ENCODE data around the gene WRAP73.

Gene WRAP73

GRCh38 chr1:3645666-3646355 is 4.1 kb downstream of the WRAP73 start:
- no peak for DNase-seq

GRCh38 chr1:3645247-3645646 is 4.7 kb downstream of the WRAP73 start:
- DNase-seq = no peak

DNA sequence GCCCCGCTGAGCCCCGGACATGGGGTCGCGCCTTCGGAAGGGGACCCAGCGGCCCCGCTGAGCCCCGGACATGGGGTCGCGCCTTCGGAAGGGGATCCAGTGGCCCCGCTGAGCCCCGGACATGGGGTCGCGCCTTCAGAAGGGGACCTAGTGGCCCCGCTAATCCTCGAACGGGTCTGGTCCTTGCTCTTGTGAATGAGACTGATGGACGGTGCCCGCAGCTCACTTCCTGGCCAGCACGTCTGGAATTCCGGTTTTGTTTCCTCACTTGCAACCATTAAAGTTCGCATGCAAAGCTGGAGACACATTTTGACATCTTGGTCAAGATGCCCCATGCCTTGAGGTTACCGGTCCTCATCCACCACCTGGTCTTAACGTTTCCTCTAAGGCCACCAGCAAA is 5.6 kb downstream of the WRAP73 start:
- no peak for DNase-seq

- DNase-seq = no peak
These were observed 6.8 kb downstream of the WRAP73 start for GRCh38 chr1:3642919-3643675.

DNA sequence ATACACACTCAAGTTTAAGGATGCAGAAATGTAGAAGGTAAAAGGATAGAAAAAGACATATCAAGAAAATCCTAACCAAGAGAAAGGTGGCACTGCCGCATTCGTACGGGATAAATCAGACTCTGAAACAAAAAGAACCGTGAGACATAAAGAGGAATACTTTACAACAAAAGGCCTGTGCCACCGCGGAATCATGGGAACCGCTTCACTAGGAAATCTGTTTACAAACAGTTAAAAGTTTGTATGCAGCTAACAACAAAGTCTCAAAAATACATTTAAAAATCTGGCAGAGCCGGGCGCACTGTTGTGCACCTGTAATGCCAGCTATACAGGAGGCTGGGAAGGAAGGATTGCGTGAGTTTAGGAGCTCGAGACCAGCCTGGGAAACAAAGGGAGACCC is 8.1 kb downstream of the WRAP73 start:
- DNase-seq = no peak

DNA sequence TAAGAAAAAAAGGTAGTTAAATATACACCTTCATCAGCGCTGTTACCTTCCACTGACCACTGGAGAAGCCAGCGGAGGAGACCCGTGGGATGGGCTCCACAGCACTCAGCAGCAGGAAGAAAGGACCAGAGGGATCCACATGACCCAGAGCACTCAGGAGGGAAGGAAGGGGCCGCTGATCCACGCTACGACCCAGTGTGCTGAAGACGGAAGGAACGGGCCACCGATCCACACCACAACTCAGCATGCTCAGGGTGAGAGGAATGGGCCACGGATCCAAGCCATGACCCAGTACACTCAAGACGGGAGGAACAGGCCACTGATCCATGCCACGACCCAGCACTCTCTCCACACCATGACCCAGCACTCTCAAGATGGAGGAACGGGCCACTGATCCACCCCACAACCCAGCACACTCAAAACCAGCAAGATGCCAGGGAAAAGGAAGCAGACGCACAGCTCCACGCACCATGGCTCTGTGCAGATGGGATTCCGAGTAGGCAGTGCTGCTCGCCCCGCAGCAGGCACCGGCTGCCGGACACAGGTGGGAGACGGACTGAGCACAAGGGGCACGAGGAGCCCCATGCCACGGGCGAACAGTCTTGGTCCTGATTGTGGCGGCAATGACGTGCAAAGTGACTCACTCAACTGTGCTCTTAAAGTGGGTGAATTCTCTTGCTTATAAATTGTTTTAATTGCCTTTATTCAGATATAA is 8.7 kb downstream of the WRAP73 start:
- DNase-seq = no peak

- no peak for DNase-seq
These were observed 9.6 kb downstream of the WRAP73 start for GRCh38 chr1:3640121-3640837.

GRCh38 chr1:3639397-3639911 is 10.4 kb downstream of the WRAP73 start:
- no peak for DNase-seq

DNA sequence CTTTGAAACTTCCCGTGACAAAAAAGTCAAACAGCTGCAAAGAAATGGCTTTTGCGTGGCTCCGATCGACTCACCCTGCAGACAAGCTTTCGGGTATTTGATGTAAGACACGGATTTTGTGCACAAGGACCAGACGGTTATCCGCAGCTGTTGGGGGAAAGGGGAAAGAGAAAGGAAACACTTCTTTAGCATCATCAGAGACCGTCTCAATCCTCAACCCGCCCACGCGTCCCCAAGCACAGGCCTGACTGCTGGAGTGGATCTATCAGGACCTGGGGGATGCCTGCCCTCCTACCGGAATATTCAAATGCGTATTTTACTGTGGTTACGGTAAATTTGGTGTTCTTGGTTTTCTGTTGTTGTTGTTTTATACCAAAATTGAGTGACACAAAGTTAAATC is 11.2 kb downstream of the WRAP73 start:
- DNase-seq = no peak

GRCh38 chr1:3638027-3638426 is 11.9 kb downstream of the WRAP73 start:
- no peak for DNase-seq

DNA sequence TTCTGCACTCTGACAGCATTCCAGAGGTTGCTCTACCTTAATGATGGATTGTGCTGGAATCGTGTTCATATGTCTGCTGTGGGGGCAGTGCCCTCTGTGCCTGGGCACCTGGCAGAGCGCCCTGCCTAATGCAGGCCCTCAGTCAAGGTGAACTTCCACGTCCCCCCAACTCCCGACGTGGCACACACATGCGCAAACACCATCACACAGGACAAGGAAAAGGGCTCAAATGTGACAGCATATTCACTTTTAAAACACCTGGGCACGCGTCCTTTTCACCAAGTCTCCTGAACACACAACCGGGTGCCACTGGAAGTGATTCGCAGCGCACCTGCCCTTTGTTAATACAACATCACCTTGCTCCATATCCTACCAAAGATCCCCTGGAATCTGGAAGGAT is 13.4 kb downstream of the WRAP73 start:
- DNase-seq = no peak

DNA sequence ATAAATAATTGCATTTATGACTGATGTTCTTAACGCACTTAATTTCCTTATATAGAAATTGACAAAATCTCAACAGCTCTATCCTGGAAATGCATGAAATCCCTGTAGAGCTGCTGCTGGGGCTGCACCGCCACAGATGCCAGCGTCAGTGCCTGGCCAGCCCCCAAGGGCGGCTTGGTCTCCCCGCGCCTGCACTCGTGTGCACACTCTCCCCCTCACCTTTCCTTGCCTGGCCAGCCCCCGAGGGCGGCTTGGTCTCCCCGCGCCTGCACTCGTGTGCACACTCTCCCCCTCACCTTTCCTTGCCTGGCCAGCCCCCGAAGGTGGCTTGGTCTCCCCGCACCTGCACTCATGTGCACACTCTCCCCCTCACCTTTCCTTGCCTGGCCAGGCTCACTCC is 13.8 kb downstream of the WRAP73 start:
- no peak for DNase-seq

- DNase-seq = no peak
These were observed 15.7 kb downstream of the WRAP73 start for GRCh38 chr1:3634059-3634800.

DNA sequence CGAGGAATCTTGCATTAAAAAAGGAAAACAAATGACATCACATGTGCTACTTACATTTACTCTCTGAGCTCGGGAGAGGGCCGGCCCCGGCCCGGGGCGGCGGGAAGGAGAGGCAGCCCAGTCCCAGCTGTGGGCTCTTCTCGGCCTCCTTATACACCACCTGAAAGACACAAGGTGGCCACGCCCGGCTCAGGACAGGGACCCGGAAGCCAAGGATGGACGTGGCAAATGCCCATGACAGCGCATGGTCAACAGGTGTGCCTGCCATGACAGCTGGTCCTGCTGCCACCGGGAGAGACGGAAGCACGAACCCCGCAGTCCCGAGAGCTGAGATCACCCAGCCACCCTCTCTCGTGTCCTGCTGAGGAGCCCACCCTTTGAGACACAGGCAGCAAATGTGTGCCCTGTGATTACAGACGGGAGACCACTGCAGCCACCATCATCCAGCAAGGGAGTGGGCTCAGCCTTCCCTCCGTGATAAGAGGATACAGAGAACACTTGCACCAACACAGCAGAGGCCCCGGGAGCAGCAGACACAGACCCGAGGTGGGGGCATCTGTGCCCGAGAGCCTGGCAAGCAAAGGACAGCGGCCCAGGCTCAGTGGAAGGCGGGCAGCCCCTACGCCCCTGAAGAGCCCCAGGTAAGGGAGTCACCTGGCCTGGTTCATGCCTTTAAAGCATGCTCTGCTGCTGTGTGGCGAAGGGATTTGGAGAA is 16.4 kb downstream of the WRAP73 start:
- DNase-seq = no peak

DNA sequence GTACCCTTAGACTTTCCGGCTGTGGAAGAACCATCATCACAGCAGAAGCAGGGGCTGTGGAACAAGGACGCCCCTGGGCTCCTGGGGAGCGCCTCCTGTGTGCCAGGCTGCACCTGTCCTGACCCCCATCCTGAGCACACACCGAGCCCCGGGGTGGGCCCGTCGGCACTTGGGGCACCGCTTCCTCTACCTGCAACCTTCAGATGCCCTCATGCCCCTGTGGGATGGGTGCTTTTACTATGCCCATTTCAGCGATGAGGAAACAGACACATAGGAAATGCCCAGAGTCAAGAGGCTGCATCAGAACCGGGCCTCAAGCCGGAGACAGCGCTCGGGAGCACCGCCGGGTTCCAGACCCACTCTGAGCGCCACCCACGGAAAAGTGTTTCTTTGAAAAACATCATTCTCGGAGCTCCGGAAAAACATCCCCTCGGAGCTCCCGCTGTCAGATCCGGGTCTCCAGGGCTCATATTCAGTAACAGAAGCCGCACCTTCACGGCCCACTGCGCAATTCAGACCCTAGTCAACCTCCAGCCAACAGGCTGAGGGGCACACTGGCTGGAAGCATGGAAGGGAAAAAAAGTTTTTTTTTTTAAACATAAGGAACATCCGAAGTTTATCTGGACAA is 17.1 kb downstream of the WRAP73 start:
- DNase-seq = no peak

GRCh38 chr1:3632298-3632697 is 17.6 kb downstream of the WRAP73 start:
- no peak for DNase-seq

- DNase-seq = no peak
These were observed 18.3 kb downstream of the WRAP73 start for GRCh38 chr1:3631320-3632260.

- DNase-seq = no peak
These were observed 19.0 kb downstream of the WRAP73 start for GRCh38 chr1:3630914-3631313.

DNA sequence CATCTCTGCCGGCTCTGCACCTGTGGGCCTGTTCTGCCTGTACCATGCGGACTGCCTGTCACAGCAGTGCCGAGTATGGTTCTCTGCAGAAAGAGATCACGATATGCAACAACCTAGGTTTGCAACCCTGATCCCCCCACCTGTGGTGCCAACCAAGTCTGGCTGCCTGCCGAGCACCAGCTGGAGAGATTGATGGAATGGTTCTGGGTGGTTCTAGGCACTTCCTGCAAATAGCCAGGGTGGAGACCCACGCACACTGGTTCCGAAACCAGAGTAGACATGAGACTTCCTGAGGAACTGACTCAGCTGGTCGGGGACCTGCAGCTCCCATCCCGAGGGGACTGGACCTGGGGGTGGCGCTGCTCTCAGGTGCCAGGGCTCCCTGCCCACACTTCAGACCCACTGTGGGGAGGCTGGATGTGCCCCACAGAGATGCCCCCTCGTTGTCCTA is 19.7 kb downstream of the WRAP73 start:
- DNase-seq = no peak
